NCI-H2227 treated with DMSO at 0.1 percent for 48 hours (cell line): ENCODE measurements around the gene DNAJC5.
"Not testable (repeated sequence)": the region's sequence is repeated elsewhere in the genome, so short reads cannot be mapped to it uniquely, and the experiment has no call there.

Experiments
- DNase-seq: peaks from one replicate; lab custom pipeline; 2025; lab: John Stamatoyannopoulos, UW

Gene DNAJC5

DNA sequence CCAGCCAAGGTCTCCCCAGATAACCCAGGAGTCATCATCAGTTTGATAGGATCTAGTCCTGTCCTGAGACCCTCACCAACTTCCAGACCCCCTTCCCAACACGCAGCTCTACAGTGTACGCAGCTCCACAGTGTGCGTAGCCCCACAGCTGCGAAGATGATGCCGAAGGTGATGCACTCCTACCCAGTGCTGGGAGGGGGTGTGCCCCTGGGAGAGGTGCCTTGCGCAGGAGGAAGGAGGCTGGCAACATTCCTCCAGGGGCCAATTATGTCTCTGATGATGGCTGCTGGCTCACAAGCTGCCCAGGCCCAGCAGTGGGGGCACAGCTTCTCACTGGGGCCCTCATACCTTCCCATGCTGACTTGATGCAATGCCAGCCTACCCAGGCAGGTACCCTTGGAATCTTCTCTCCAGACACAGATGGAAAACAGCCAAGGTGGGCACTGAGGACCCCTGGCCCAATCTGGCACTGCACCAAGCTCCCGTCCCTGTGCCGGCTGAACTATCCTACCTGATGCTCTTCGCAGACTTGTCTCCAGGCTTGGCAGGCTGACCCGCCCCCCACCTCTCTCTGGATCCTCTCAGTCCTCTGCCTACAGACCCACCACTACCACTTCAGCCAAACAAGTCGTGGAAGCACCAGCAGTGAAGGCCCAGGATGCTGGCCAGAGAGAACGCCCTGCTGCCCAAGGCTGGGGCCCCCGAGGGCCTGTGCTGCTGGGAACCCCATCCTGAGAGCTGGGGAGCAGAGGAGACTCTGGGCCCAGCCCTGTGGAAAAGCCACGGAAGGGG, 73.4 kb downstream of the DNAJC5 start:
- no peak for DNase-seq

DNA sequence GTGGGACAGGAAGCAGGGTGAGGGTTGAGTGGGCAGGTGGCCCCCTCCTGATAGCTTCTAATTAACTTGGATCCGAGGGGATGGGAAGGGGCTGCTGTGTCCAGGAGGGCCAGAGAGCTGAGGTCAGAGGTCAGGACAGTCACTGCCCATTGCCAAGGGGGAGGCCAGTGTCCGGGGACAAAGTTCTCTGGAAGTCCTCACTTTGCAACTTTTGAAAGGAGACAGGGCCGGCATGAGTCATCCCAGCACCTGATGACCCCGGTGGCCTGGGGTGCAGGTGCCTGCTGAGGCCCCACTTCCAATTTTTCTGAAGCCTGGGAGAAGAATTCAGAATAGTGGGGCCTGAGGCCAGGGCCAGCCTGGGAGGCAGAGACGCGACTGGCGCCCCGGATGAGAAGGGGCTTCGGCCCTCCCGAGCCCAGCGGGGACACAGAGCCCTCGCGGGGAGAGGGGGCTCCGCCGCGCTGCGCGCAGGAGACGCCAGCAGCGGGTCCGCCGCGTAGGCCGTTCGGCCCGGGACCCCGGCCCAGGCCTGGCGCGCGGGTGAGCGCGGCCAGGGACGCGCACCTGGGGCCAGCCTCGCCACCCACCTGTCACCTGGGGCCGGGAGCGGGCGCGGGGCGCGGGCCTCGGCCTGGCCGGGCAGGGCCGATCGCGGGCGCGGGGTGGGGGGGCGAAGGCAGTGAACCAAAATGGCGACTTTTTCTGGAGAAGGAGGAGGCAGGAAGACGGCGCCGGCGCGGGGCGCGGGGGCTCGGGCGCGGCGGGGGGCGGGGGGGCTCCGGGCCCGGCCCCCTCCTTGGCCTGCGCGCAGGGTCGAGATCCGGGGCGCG, 74.2 kb downstream of the DNAJC5 start:
- DNase-seq, result no peak

DNA sequence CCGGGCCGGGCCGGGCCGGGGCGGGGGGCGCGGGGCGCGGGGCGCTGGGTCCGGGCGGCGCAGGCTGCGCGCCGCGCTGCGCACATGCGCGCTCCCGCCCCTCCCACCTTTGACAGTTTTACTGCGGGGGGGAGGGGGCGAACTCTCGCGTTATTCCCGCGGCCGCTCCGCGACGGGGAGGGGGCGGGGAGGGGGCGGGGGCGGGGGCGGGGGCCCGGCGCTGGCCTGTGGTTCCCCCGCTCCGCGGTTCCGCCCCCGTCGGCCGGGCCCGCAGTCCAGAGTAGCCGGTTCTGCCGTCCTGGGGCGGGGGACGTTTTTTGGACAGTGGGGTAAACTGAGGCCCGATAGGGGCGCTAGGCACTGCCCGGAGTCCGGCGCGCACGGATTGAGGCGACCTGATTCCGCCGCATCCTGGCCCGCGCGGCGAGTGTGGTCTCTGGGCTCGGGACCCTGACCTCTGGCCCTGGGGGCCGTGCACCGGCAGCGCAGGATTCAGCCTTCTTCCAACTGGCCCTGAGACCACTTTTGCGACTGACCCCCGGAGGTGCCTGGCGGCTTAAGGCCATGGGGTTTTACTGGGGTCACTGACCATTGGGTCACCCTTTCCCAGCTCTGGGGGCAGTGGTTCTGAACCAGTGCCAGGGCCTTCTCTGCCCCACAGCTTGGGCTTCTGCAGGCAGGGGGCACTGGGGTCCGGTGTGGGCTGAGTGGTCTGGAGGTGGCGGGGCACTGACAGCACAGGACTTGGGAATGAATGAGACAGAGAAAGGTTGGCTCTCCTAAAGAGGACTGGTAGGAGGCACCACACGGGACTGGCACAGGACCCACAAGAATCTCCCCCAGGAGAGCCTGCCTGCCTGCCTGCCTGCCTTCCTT, 75.2 kb downstream of the DNAJC5 start, which contains the start of gene ZNF512B:
ZNF512B (minus strand) TSS at position 93 of the 876 bp plus-strand sequence. CDS start 1,980 bp downstream, outside the sequence.
- DNase-seq, result peak; percentile 66

DNA sequence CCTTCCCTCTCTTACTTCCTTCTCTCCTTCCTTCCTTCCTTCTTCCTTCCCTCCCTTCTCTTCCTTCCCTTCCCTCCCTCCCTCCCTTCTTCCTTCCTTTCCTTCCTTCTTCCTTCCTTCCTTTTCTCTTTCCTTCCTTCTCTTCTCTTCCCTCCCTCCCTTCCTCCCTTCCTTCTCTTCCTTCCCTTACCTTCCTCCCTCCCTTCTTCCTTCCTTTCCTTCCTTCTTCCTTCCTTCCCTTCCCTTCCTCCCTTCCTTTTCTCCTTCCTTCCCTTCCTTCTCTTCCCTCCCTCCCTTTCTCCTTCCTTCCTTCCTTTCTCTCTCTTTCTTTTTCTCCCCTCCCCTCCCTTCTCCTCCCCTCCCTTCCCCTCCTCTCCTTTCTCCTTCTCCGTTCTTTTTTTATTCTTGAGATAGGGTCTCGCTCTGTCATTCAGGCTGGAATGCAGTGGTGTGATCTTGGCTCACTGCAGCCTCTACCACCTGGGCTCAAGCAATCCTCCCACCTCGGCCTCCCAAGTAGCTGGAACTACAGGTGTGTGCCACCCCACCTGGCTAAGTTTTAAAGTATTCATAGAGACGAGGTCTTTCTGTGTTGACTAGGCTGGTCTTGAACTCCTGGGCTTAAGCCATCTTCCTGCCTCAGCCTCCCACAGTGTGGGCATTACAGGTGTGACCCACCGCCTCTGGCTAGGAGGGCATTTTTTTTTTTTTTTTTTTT, 75.9 kb downstream of the DNAJC5 start:
- DNase-seq, result no peak

GRCh38 chr20:63971960-63972311, 77.0 kb downstream of the DNAJC5 start:
- DNase-seq, result not testable (repeated sequence)

DNA sequence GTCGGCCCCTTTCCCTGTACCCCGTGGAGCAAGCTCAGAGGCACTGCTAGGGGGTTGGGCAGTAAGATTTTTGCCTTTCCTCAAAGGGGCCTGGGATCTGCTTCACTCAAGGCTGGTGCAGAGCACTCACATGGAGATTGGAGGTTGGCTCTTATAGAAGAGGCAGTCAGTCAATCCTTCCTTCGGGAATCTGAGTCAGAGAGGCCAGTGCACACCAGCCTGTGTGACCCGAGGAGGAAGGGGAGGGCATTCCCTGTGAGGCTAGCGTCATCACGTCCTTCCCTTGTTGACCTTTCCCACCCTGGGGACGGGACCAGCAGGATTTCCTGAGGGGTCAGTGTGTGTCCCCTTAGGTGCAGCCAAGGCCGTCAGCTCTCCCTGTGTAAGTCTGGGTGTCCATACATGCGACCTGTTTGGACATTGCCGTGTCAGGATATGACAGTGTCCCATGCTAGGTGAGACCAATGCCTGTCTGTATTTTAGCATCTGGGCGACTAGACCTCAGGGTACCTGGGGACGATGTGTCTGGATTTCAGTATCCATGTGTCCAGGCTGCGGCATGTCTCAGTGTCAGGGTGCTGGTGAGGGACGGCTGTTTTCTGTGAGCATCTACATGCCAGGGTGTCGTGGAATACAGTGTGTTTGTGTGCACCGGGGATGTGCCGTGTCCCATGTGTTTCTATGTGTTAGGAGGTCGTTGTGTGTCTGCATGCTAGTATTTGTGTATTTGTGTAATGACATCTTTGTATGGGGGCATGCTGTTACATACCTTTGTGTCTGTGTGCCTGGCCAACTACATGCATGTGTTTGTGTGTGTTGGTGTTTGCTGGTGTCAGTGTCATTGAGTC, 77.6 kb downstream of the DNAJC5 start:
- DNase-seq, result no peak

DNA sequence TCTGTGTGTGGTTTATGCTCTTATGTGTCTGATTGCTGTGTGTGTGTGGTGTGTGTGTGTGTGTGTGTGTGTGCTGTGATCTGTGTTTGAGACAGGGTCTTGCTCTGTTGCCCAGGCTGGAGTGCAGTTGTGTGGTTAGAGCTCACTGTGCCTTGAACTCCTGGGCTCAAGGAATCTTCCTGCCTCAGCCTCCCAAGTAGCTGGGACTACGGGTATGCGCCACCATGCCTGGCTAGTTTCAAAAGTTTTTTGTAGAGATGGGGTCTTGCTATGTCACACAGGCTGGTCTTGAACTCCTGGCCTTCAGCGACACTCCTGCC, 78.2 kb downstream of the DNAJC5 start:
- DNase-seq, result no peak

- peak; percentile 83 for DNase-seq
Measured at GRCh38 chr20:63973636-63974401, 78.9 kb downstream of the DNAJC5 start.

GRCh38 chr20:63974402-63975200, 79.7 kb downstream of the DNAJC5 start:
- DNase-seq, result no peak

DNA sequence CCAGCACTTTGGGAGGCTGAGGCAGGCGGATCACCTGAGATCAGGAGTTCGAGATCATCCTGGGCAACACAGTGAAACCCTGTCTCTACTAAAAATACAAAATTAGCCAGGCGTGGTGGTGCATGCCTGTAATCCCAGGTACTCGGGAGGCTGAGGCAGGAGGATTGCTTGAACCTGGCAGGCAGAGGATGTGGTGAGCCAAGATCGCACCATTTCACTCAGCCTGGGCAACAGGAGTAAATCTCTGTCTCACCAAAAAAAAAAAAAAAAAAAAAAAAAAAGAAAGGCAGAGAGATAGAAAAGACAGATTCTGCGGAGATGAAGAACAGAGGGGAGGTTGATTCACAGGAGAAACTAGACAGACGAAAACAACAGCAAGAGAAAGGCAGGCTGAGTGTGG, 81.6 kb downstream of the DNAJC5 start:
- DNase-seq, result not testable (repeated sequence)

- no peak for DNase-seq
Measured at GRCh38 chr20:63976980-63977738, 82.2 kb downstream of the DNAJC5 start.

- DNase-seq, result no peak
Measured at GRCh38 chr20:63977739-63978276, 82.9 kb downstream of the DNAJC5 start.

DNA sequence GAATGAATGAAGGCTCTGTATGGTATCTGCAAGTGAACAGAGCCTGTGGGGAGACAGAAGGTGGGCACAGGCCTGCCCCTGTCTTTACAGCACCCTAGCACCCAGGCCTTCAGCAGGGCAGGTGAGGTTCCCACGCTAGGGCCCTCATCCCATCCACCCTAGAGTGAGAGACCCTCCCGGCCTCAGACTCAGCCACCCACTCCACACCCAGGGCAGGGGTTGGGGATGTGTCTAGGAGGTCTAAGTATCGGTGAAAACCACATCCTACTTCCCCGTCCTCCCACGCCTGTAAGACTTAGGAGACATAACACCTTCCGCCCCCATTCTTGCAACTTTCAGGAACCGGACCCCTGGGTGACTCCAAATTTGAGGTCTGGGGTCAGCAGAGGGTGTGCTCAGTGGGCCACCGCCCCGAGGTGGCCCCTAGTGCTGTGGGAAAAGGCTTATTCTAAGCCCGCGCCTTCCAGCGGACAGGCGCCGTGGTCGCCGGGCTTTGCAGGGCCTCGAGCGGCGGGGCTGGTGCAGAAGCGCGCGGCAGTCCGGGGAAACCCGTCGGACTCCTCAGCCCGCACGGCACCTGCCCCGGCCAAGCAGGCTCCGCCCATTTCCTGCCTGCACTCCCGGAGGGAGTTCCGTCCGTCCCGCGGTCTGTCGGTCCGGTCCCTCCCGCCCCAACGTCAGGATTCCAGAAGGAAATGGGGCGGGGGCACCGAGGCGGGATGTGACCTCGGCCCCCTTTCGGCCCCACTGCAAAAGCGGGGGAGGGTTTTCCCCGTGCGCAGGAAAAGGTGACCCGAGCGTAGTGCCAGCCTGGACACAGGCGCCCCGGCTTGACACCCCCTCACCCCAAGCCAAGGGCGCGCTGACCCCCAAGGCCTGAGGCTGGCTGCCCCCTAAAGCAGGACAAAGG, 83.6 kb downstream of the DNAJC5 start:
- DNase-seq, result peak; percentile 51

DNA sequence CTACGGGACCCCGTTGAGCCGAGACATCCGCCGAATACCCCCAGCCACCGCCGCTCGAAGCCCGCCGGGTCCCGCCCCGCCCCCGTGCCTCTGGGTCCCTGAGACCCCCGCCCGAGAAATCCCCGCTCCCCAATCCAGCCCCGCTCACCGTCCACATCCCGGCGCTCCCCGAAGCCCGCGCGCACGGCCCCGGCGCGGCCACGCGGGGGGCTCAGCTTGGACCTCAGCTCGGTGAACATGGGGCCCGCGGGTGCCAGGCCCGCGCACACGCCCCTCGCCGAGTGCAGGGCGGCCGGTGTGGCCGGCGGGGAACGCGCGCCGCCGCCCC, 84.3 kb downstream of the DNAJC5 start:
- DNase-seq, result no peak

- DNase-seq, result peak; percentile 58
Measured at GRCh38 chr20:63979557-63980316, 84.8 kb downstream of the DNAJC5 start, which contains the start of gene SAMD10. Gene SAMD10 (minus strand): TSS chr20:63979642. CDS start chr20:63979467, 175 bp downstream.

GRCh38 chr20:63980317-63980805, 85.4 kb downstream of the DNAJC5 start:
- no peak for DNase-seq
